Measurements from ENCODE around the gene FAM227B. TPM values are rescaled to one million over a fixed set of nuclear protein-coding genes. Genes with fewer than 3 reads are reported as not detected.
"Not testable (repeated sequence)": the region's sequence is repeated elsewhere in the genome, so short reads cannot be mapped to it uniquely, and the experiment has no call there.

The FAM227B gene
- total RNA-seq, 1 donor from 2014 or later: 2.6 TPM

DNA sequence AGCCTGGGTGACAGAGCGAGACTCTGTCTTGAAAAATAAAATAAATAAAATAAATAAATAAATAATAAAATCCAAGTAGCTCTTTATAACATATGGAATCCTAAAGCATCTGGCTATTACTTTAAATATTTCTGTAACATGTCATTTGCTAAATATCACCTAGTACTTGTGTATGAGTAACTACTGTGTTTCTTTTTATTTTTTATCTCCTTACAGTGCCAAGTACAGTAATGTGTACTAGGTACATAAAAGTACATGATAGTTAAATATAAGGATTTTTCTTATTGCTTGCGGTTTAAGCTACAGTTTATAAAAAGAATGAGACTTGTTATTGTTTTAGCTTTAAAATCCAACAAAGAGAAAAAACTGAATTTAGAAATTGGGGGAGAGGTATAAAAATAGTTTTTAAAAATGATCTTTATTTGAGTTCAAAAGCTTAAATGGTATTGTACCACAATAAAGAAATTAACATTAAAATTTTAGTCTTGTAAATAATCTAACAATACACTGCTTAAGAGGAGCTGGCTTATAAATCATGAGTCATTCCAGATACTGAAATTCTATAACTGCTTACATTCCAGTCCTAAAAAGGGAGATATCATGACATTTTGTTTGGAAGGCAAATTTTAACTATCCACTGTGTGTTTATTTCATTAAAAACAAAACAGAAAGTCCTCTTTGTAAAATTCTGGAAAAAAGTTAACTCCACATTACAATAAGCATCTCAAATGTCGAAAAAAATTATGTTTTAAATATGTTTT is 124.4 kb downstream of the FAM227B start:
- no peak for DNase-seq (ENCODE audit: low spot score)
- no peak for ATAC-seq

DNA sequence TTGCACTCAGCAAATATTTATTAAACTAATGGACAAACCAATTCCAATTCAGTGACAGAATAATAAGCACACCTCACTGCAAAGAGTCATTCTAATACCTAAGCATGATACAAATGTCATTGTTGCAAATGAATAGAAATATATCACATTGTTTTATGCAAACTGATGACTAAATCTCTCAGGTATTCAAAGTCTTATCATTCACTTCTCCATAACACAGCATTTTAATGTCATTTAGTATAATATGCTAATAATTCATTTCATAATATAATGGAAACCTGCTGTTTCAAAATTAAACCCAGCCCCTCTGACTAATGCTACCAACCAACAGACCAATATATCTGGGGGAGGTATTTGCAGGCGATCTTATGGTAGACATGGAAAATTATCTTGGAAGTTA is 125.8 kb downstream of the FAM227B start:
- ATAC-seq: no peak
- DNase-seq (ENCODE audit: low spot score): no peak

DNA sequence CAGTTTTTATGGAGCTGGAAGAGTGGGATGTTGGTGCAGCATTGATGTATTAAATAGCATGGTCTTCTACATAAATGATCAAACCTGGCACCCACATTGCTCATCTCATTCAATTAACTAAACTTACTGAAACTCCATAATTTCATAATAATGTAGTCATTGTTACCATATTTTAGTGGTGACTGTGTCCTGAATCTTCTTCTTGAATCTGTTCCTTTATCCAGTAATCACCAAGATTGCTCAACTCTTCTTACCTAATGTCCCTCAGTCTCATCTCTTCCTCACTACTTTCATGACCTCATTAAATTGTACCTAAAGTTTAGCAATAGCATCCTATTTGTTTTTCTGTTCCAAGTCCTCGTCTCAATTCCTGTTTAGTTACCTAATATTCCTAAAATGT is 127.8 kb downstream of the FAM227B start:
- DNase-seq (ENCODE audit: low spot score): no peak
- no peak for ATAC-seq

DNA sequence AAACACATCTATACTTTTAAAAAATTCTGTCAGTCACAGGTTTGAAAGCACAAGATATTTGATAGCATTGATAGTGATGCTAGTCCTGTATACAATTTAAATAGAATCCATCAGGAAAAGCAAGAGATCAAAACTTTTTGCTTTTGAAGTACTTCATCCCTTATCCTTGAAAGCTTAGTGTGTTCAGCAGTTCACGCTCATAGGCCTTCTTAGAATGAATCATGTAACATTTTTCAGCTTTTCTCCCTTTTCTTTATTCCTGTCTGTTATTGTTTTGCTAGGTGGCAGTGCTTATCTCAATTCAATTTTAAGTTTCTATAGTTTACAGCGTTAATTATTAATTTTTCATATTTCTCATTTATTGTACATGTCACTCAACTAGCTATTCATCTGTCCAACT is 128.5 kb downstream of the FAM227B start:
- no peak for ATAC-seq
- no peak for DNase-seq (ENCODE audit: low spot score)

DNA sequence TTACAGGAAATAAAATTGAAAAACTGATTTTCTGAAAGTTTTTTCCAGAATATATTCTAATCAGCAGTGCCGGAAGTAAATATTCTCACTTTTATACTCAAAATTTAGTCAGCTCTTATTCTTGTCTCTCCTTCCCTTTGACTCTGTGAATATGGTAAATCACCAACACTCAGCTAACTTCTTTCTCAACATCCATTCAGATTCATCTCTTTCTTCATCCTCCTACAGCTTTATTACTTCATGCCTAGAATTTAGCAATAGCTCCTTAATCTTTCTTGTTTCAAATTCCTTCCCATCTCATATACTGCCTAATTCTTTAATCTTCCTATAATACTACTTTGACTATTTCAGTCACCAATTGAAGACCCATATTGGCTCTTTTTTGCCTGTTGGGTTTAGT is 129.7 kb downstream of the FAM227B start:
- no peak for DNase-seq (ENCODE audit: low spot score)
- ATAC-seq: no peak

DNA sequence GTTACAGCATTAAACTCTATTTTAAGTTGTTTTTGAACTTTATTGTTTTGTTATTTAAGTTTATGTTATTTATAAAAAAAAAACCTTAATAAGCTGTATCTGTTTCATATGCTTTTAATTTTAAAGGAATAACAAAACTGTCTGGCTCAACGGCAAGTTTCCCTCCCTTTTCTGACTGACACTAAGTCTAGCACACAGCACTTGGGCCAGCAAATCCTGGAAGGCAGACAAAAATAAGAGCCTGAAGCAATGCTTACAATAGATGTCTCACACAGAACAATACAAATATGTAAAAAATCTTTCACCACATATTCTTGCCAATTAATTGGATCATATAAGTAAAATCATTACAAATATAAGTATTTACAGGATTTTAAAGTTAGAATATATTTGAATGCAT is 135.2 kb downstream of the FAM227B start:
- not testable (repeated sequence) for ATAC-seq; DNase-seq (ENCODE audit: low spot score)

DNA sequence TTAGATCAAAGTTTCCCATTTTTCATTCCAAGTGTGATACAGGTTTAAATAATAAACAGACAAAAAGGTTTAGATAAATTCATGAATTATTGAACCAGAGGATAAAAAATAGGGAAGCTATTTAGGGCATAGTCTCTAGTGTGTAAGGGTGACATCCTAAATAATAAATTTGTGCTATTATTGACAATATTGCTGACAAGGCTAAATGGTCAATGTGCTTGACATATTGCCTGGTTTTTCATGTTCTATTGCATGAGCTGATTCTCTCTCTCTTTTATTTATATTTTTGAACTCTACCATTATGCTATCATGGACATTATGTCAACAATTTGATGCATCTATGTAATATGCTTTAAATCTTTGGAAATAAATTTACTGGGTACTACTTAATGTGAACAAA is 141.6 kb downstream of the FAM227B start:
- not testable (repeated sequence) for DNase-seq (ENCODE audit: low spot score); ATAC-seq

DNA sequence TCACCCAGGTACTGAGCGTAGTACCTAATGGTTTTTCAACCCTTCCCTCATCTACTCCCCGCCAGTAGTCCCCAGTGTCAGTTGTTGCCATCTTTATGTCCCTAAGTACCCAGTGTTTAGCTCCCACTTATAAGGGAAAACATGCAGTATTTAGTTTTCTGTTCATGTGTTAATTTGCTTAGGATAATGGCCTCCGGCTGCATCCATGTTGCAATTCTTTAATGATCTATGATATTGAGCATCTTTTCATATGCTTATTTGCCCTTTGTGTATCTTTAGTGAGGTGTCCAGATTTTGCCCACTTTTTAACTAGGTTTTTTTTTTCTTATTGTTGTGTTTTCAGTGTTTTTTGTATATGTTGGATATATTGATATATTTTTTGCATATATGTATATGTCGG is 142.6 kb downstream of the FAM227B start:
- not testable (repeated sequence) for DNase-seq (ENCODE audit: low spot score); ATAC-seq

DNA sequence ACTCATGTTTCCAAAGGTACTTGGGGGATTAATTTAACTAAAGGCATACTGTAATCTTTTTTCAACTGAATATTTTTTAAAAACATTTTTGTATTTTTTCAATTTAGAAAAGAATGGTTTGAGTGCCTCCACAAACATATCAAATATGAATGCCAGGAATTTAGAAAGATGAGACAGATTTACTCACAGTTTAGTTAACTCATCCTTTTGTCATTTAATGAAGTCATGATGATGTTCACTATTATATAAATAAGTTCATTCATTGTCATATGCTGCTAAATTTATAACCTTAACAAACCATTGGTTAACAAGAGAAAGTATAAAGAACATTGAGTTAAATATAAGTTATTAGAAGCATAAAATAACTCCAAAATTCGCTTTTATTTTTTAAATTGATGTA is 147.6 kb downstream of the FAM227B start:
- ATAC-seq: no peak
- DNase-seq (ENCODE audit: low spot score): no peak

DNA sequence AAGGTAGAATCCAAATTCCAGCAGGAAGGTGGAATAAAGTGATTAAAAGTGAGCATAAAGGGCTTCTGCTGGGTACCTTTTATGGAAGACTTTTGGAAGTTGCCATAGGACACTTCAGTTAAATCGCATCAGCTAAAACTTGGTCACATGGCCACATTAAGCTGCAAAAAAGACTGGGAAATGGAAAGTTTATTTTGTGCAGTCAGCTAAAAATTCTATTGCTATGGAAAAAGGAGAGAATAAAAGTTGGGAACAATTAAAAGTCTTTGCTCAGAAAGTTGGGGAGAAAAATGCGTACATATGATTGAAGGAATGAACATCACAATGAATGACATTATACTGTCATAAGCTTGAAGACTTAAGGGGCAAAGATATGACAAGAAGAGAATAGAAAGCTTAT is 148.3 kb downstream of the FAM227B start:
- ATAC-seq (no peak), DNase-seq (ENCODE audit: low spot score) (no peak)

DNA sequence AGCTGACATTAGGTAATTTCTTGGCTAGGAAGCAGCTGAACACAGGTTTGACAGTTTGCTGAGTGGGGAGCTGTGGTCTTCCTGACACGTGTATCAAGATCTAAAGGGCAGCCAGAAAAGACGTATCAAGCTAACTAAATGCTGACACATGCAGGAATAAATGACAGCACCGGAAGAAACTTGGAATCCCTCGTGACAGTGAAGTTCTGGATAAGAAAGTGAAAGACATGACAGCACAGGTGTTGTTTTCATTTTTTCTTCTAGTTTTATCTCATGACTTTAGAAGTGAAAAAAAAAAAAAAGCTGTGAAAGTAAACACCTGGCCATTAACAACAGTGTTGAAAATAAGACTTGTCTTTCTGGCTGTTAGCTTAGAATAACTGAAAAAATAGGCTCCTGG is 148.9 kb downstream of the FAM227B start:
- DNase-seq (ENCODE audit: low spot score) (no peak), ATAC-seq (peak; percentile 45)

DNA sequence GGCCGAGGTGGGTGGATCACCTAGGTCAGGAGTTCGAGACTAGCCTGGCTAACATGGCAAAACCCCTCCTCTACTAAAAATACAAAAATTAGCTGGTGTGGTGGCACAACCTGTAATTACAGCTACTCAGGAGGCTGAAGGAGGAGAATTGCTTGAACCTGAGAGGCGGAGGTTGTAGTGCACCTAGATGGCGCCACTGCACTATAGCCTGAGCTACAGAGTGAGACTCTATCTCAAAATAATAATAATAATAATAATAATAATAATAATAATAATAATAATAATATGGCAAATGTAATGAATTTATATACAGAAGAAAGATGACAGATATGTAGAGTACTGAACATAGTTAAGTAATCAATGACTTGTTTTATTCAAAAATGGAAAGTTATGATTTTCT is 149.4 kb downstream of the FAM227B start:
- DNase-seq (ENCODE audit: low spot score): not testable (repeated sequence)

DNA sequence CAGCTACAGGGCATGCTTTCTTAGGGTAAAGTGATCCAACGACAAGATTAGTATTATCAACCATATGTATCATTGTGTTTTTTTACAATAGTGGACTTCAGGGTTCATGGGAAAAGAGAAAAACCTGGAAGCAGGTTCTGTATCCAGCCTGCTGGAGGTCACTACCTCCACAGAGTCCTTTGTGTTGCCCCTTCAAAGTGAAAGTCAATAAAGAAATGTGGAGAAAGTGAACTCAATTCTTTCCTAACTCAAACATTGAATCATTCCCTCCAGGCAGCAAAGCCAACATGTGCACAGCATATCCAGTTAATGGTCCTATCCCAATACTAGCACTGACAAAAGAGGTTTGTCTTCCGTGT is 152.2 kb downstream of the FAM227B start:
- no peak for DNase-seq (ENCODE audit: low spot score)
- peak; percentile 90 for ATAC-seq

More for the DNA sequence above, 149.4 kb downstream of the FAM227B start:
- not testable (repeated sequence) for ATAC-seq

DNA sequence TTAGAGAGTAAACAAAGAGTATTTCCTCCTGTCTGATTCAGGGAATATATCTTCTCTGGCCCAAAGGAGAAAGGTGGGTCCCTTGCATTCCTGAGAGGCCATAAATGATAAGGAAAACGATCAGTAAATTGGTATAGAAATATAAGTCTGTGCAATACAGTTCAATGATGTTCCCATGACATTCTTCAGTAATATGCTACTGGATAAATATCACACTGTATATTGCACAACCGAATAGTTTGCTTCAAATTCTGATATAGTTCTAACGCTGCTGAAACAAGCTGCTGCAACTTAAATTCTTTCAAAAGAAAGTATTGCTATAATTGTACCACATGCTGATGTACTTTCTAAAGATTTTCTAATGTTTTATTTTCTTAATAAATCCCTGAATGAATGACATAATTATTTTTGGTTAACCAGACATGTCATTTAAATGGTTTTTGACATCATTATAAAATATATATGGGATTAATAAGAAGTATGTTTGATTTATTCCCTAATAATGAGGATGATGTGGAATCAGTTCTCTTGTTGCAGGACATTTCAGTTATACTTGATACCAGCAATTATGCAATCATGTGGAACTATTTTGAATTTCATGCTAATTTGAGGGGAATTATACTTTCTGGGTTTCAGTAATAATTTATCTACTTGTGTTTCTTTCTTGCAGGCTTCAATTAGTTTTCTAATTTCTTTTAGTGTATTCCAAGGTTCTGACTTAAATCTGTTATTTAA is 152.7 kb downstream of the FAM227B start:
- ATAC-seq (peak; percentile 21), DNase-seq (ENCODE audit: low spot score) (no peak)

DNA sequence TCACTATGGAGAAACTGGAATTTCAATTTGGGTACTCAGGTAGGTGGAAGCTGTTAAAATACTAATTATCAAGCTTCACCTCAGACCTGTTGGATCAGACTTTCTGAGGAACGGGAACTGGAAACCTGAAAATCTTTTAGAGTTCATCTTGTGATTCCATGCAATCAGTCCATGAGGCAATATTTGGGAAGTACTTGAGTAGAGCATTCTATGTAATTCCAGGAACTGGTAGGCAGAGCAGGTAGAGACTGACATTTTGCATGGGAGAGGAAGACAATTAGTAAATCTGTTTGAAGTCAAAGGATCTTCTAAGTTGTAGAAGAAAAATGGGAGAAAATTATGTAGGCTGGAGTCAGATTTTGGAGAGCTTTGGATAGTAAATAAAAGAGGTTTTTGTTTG is 154.5 kb downstream of the FAM227B start:
- ATAC-seq (peak; percentile 31), DNase-seq (ENCODE audit: low spot score) (no peak)

DNA sequence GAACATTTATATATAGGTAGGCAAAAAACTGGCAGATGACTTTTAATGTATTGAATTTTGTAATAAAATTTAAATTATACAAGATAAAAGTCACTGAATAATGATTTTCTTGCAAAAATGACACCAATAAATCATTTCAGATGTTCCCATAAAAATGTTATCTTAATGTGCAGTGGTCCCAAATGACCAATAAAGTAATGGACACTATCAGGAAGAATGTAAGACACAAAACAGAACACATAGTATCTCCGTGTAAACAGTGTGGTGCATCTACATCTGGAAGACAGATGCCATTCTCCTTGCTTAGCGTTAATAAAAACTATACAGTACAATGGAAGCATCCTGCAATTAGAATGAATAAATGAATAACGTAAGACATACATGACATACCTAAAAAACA is 156.1 kb downstream of the FAM227B start:
- ATAC-seq (no peak), DNase-seq (ENCODE audit: low spot score) (no peak)

DNA sequence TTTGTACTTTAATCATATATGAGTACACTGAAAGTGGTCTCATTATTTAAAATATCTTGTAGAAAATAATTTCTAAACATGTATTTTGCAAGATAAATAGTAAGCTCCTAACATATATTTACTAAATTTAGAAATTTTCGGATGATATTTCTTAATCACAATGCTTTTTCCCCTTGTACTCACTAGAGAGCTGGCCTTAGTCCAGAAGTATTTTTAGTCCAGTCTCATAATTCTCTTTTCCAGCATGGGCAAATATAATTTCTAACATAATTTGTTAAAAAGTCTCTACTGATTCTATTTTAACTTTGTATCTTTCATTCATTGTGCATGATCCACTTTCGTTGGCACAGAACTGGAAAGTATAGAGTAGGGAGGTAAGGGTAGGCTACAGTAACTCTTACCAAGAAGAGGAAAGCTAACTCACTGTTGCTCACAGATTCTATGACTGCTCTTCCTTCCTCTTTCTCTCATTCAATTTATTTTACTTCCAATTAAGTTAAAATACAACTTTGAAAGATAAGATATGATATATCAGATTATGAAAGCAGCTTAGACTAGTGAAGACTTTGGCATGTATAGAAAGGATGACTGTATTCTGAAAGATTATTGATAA is 158.3 kb downstream of the FAM227B start:
- DNase-seq (ENCODE audit: low spot score): no peak
- ATAC-seq: no peak

DNA sequence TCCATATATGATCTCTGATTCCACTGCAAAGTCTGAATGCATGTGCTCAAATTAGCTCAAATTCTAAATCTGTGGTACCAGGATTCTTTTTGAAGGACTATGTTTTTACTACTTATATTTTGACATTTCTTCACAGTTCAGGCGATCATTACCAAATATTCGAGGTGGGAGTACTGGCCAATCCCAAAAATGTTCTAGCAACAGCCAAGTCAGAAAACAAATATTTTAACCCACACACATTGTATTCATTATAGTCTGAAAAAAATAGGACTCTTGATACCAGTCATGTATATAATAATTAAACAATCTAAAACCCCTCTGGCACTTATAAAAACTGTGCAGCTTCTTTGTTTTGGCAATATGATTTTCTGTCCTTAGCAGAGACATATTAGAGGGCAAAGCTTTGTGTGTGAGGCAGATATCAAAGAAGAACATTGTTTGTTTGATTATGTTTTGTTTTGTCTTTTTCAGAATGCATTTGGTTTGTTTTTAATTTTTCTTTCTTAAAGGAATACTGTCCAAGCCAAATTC is 160.1 kb downstream of the FAM227B start:
- no peak for DNase-seq (ENCODE audit: low spot score)
- ATAC-seq: no peak

DNA sequence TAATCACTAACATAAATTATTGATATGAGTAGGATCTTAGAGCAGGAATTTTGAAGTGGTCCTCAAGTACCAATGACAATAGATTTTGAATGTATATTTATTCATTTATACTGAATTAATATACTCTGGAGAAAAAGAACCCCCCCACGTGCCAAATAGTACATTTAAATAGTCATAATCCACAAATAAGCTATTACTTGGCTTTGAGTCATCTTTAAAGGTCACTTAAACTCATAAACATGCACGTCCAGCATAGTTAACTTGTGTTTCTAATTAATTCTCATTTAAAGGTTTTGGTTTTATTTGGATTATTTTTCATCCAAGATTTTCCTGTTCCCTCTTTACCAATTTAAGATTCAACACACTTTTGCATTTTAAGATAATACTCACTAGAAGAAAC is 162.5 kb downstream of the FAM227B start:
- ATAC-seq (no peak), DNase-seq (ENCODE audit: low spot score) (no peak)

DNA sequence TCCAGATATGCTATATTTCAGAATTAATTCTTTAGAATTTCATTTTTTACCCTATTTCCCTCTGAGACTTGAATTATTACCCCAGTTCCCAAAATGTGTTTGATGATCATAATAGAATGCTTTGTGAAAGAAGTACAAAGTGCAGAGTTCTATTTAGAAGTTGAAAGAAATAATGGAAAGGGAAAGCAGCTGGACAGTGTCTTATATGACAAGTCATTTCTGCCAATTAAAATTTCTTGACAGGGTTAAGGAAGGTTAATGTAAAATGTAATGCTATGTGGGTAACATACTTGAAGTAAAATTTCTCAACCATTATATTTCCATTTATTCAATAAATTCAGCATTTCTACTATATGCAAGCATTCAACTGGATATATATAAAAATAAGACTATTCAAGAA is 164.5 kb downstream of the FAM227B start:
- DNase-seq (ENCODE audit: low spot score) (no peak), ATAC-seq (no peak)

DNA sequence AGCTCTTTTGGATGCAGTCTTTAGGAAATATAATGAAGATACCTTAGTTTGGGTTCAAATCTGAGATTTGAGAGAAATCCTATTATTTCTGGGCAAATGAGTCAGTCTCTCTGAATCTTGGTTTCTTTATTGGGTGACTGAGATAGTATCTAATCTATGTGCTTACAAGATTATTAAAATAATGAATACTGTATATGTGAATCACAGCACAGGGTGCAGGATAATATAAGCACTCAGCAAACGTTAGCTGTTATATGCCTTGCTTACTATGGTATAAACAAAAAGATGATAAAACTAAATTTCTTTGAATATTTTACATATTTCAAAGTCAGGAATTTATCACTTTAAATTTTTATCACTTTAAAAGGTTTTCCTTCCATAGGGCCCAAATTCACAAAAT is 168.0 kb downstream of the FAM227B start:
- DNase-seq (ENCODE audit: low spot score) (no peak), ATAC-seq (no peak)

DNA sequence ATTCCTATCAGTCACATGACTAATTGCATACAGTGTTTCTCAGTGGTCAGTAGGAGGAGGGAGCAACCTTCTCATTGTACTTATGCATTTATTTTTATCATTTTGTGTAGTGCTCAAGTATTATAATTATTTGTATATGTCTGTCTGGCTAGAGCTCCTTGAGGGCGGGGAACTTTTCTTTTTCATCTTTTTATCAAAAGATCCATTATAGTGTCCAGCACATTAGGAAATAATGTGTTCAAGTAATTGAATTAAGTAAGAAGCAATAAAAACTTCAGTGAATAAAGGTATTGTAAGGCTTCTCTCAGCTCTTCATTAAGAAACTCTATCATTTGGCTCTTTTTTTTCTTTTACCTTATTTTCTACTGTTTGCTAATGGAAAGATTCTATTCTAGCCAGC is 178.8 kb downstream of the FAM227B start:
- ATAC-seq: no peak

More for the DNA sequence above, 178.8 kb downstream of the FAM227B start:
- DNase-seq (ENCODE audit: low spot score): no peak
